Measurements from ENCODE around the gene XPO1. TPM values are rescaled to one million over a fixed set of nuclear protein-coding genes. Genes with fewer than 3 reads are reported as not detected.
"Not testable (repeated sequence)": the region's sequence is repeated elsewhere in the genome, so short reads cannot be mapped to it uniquely, and the experiment has no call there.

XPO1 gene
- 139 and 189 TPM in 2 replicates for total RNA-seq

- DNase-seq (ENCODE audit: low read depth in 2 of 2), result peak; percentile 99 to 100
These were observed at the start of gene XPO1 for GRCh38 chr2:61538200-61538919. Gene XPO1 (minus strand): TSS chr2:61538356. CDS start chr2:61533897, 4,459 bp downstream.

- not testable (repeated sequence) for DNase-seq (ENCODE audit: low read depth in 2 of 2)
These were observed 48.8 kb upstream of the XPO1 start for GRCh38 chr2:61586928-61587327.

- DNase-seq (ENCODE audit: low read depth in 2 of 2), result peak in 1 of 2 donors; percentile 80
These were observed 47.2 kb upstream of the XPO1 start for GRCh38 chr2:61585383-61585782.

- not testable (repeated sequence) for DNase-seq (ENCODE audit: low read depth in 2 of 2)
These were observed 46.2 kb upstream of the XPO1 start for GRCh38 chr2:61584368-61584767.

GRCh38 chr2:61582165-61582564 lies 44.0 kb upstream of the XPO1 start:
- DNase-seq (ENCODE audit: low read depth in 2 of 2), result no peak

- DNase-seq (ENCODE audit: low read depth in 2 of 2), result no peak
These were observed 43.6 kb upstream of the XPO1 start for GRCh38 chr2:61581716-61582115.

GRCh38 chr2:61575447-61575859 lies 37.3 kb upstream of the XPO1 start:
- no peak for DNase-seq (ENCODE audit: low read depth in 2 of 2)

- peak; percentile 15 to 47 for DNase-seq (ENCODE audit: low read depth in 2 of 2)
These were observed 28.4 kb upstream of the XPO1 start for GRCh38 chr2:61566566-61566965.

- DNase-seq (ENCODE audit: low read depth in 2 of 2), result no peak
These were observed 24.5 kb upstream of the XPO1 start for GRCh38 chr2:61562615-61563014.

GRCh38 chr2:61558160-61558559 lies 20.0 kb upstream of the XPO1 start:
- DNase-seq (ENCODE audit: low read depth in 2 of 2), result no peak

- DNase-seq (ENCODE audit: low read depth in 2 of 2), result no peak
These were observed 19.2 kb upstream of the XPO1 start for GRCh38 chr2:61557381-61557780.

GRCh38 chr2:61554604-61555003 lies 16.4 kb upstream of the XPO1 start:
- no peak for DNase-seq (ENCODE audit: low read depth in 2 of 2)

- no peak for DNase-seq (ENCODE audit: low read depth in 2 of 2)
These were observed 12.4 kb upstream of the XPO1 start for GRCh38 chr2:61550375-61551209.

- no peak for DNase-seq (ENCODE audit: low read depth in 2 of 2)
These were observed 11.4 kb upstream of the XPO1 start for GRCh38 chr2:61549546-61549945.

GRCh38 chr2:61543062-61543461 lies 4.9 kb upstream of the XPO1 start:
- no peak for DNase-seq (ENCODE audit: low read depth in 2 of 2)

- DNase-seq (ENCODE audit: low read depth in 2 of 2), result not testable (repeated sequence)
These were observed 2.0 kb upstream of the XPO1 start for GRCh38 chr2:61540167-61540566.

GRCh38 chr2:61538920-61539520 lies 864 bp upstream of the XPO1 start:
- peak; percentile 67 to 85 for DNase-seq (ENCODE audit: low read depth in 2 of 2)

- no peak for DNase-seq (ENCODE audit: low read depth in 2 of 2)
These were observed 281 bp downstream of the XPO1 start for GRCh38 chr2:61537950-61538199.

GRCh38 chr2:61537277-61537949 lies 743 bp downstream of the XPO1 start:
- DNase-seq (ENCODE audit: low read depth in 2 of 2), result peak in 1 of 2 donors; percentile 1

- peak; percentile 12 to 92 for DNase-seq (ENCODE audit: low read depth in 2 of 2)
These were observed 1.4 kb downstream of the XPO1 start for GRCh38 chr2:61536572-61537276.

- peak; percentile 1 to 29 for DNase-seq (ENCODE audit: low read depth in 2 of 2)
These were observed 2.0 kb downstream of the XPO1 start for GRCh38 chr2:61536180-61536571.
